ENCODE measurements around the gene ST3GAL4. TPM values are rescaled to one million over a fixed set of nuclear protein-coding genes. Genes with fewer than 3 reads are reported as not detected.

Gene ST3GAL4
- polyA plus RNA-seq, 1 of the 3 experiments (the other 2 are of a cell fraction) = 32.0 TPM

DNA sequence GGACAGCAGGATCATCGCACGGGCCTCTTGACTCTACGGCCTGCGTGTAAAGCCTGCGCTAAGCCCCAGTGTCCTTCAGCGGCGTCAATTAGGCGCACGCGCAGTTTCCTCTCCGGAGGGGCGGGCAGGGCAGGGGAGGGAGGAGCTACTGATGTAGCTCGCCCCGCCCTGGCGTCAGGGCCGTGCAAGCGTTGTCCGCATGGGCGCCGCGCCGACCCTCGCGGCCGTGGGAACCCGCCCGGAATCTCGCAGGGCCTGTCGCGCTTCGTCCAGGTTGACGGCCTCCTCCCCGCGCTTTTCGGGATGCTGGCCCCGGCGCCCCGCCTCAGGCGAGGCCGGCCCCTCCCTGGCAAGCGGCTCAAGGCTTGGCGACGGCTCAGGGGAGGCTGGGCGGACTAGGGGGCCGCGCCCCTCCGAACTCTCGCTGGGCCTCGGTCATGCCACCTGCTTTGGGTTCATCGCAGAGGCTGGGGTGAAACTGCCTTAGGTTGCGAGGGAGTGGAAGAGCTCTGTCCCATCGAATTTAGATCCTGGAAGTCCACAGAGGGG is 61.1 kb downstream of the ST3GAL4 start:
- Histone ChIP-seq H3K9ac (no peak overlapping the region), H3K79me2 (ENCODE audit: insufficient read depth) (no peaks in the 10 kb centered on the region), H3K4me2 (no peak overlapping the region), H3K27me3 (ENCODE audit: insufficient read depth) (no peaks in the 10 kb centered on the region), H4K20me1 (ENCODE audit: insufficient read depth) (no peaks in the 10 kb centered on the region), H3K9me2 (no peaks in the 10 kb centered on the region), H3K9me3 (no peaks in the 10 kb centered on the region), H3K27ac (ENCODE audit: low read depth in 2 of 2, low read length in 1 of 2) (no peak overlapping the region; a peak in 1 of 4 replicates), H3K4me3 (ENCODE audit: low read depth in 2 of 2, low read length in 1 of 2) (peak overlapping the region in 1 of 2 experiments; percentile 38; a peak in 2 of 4 replicates), H3K4me1 (ENCODE audit: control insufficient read depth in 1 of 2, insufficient read depth in 2 of 2, low read depth in 1 of 2, low read length in 1 of 2) (peaks cover 0 to 3% of the 10 kb centered on the region in 2 experiments; a peak in 1 of 4 replicates), H2AFZ (ENCODE audit: low read depth) (no peak overlapping the region; the same call in 1 of the 2 replicates), H3K36me3 (replicated peaks in 1 of 2; ENCODE audit: control insufficient read depth in 1 of 2, insufficient read depth in 2 of 2, low read length in 1 of 2) (peaks cover 0 to 2% of the 10 kb centered on the region in 2 experiments), H3F3A (replicated peaks; ENCODE audit: insufficient read depth) (no peaks in the 10 kb centered on the region)
- ChIA-PET CTCF (no interaction called here), POLR2A (no interaction called here)
- DNase-seq = peak; percentile 88
- 78% methylated on average over 18 of the region's 52 CpGs for WGBS (ENCODE audit: low lambda C conversion rate)
- TF ChIP-seq MEF2A (IDR thresholded peaks at IDR 0.05; ENCODE audit: borderline replicate concordance, low read depth) = no peak
- no peak for TF ChIP-seq RAD21 (IDR thresholded peaks at IDR 0.05; ENCODE audit: low read length)
- no peak for TF ChIP-seq FOSL2 (IDR thresholded peaks at IDR 0.05; ENCODE audit: borderline replicate concordance, low read depth)
- no peak for TF ChIP-seq REST (IDR thresholded peaks at IDR 0.05; ENCODE audit: low read depth, low read length)
- TF ChIP-seq, protein P1, sequence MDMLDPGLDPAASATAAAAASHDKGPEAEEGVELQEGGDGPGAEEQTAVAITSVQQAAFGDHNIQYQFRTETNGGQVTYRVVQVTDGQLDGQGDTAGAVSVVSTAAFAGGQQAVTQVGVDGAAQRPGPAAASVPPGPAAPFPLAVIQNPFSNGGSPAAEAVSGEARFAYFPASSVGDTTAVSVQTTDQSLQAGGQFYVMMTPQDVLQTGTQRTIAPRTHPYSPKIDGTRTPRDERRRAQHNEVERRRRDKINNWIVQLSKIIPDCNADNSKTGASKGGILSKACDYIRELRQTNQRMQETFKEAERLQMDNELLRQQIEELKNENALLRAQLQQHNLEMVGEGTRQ (IDR thresholded peaks at IDR 0.05; ENCODE audit: borderline replicate concordance, low read depth, low read length) = no peak
- TF ChIP-seq, protein P2, sequence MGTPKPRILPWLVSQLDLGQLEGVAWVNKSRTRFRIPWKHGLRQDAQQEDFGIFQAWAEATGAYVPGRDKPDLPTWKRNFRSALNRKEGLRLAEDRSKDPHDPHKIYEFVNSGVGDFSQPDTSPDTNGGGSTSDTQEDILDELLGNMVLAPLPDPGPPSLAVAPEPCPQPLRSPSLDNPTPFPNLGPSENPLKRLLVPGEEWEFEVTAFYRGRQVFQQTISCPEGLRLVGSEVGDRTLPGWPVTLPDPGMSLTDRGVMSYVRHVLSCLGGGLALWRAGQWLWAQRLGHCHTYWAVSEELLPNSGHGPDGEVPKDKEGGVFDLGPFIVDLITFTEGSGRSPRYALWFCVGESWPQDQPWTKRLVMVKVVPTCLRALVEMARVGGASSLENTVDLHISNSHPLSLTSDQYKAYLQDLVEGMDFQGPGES (IDR thresholded peaks at IDR 0.05; ENCODE audit: low read depth, low read length) = no peak
- TF ChIP-seq SIN3A (IDR thresholded peaks at IDR 0.05; ENCODE audit: borderline replicate concordance, low read depth, low read length) = no peak
- TF ChIP-seq, protein P3, sequence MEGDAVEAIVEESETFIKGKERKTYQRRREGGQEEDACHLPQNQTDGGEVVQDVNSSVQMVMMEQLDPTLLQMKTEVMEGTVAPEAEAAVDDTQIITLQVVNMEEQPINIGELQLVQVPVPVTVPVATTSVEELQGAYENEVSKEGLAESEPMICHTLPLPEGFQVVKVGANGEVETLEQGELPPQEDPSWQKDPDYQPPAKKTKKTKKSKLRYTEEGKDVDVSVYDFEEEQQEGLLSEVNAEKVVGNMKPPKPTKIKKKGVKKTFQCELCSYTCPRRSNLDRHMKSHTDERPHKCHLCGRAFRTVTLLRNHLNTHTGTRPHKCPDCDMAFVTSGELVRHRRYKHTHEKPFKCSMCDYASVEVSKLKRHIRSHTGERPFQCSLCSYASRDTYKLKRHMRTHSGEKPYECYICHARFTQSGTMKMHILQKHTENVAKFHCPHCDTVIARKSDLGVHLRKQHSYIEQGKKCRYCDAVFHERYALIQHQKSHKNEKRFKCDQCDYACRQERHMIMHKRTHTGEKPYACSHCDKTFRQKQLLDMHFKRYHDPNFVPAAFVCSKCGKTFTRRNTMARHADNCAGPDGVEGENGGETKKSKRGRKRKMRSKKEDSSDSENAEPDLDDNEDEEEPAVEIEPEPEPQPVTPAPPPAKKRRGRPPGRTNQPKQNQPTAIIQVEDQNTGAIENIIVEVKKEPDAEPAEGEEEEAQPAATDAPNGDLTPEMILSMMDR (IDR thresholded peaks at IDR 0.05) = no peak
- no peak for TF ChIP-seq POLR2AphosphoS5 (IDR thresholded peaks at IDR 0.05; ENCODE audit: low read depth, low read length)
- no peak for TF ChIP-seq NRF1 (IDR thresholded peaks at IDR 0.05; ENCODE audit: low read depth, low read length)
- no peak for TF ChIP-seq EZH2phosphoT487 (IDR thresholded peaks at IDR 0.05; ENCODE audit: borderline replicate concordance, low read depth)
- TF ChIP-seq SMC3 (IDR thresholded peaks at IDR 0.05; ENCODE audit: low read depth, low read length) = no peak
